HepG2 (cell line): Measurements from ENCODE around the gene MIEF1. TPM values are rescaled to one million over a fixed set of nuclear protein-coding genes. Genes with fewer than 3 reads are reported as not detected.
A peak's percentile ranks its signal among the peaks of the same experiment; 100 is the strongest.

Experiments used
- BORCS8-MEF2B ChIP-seq: sonication (generic); formaldehyde crosslinking; IDR thresholded peaks from 2 replicates; pipeline ENCODE4 v1.8.0; 2022; ENCODE audit warnings: mild to moderate bottlenecking, missing genetic modification reagents
- HNRNPUL1 ChIP-seq: fragments of 200-400 bp; formaldehyde crosslinking; IDR thresholded peaks from 2 replicates; pipeline ENCODE4 v1.6.1; 2017; ENCODE audit warnings: low read depth, mild to moderate bottlenecking, low read length, moderate library complexity
- JUN ChIP-seq: sonication (generic); formaldehyde crosslinking; IDR thresholded peaks from 2 replicates; pipeline ENCODE4 v1.4.0; 2020; ENCODE audit warnings: mild to moderate bottlenecking, missing genetic modification reagents
- JUND ChIP-seq: sonication (generic); formaldehyde crosslinking; IDR thresholded peaks from 2 replicates; pipeline ENCODE4 v1.8.0; 2022; ENCODE audit warnings: mild to moderate bottlenecking, missing genetic modification reagents
- MTF1 ChIP-seq: sonication (generic); formaldehyde crosslinking; IDR thresholded peaks from 2 replicates; pipeline ENCODE4 v1.5.0; 2020; ENCODE audit warnings: missing genetic modification reagents
- MYNN ChIP-seq: sonication (generic); formaldehyde crosslinking; IDR thresholded peaks from 2 replicates; pipeline ENCODE4 v1.4.0; 2020; ENCODE audit warnings: mild to moderate bottlenecking, low read depth, missing genetic modification reagents
- NFYC ChIP-seq: IDR thresholded peaks from 2 replicates; pipeline ENCODE4 v1.6.1; 2016; ENCODE audit warnings: missing genetic modification reagents, missing compliant biosample characterization
- REL ChIP-seq: sonication (generic); formaldehyde crosslinking; conservative IDR thresholded peaks from 2 replicates; pipeline ENCODE4 v1.8.0; 2022; ENCODE audit warnings: mild to moderate bottlenecking, missing genetic modification reagents, moderate library complexity
- SAFB2 ChIP-seq: sonication (generic); formaldehyde crosslinking; IDR thresholded peaks from 2 replicates; pipeline ENCODE4 v1.5.1; 2020; ENCODE audit warnings: missing genetic modification reagents, low read depth, mild to moderate bottlenecking, borderline replicate concordance
- SMYD3 ChIP-seq: sonication (generic); formaldehyde crosslinking; IDR thresholded peaks from 2 replicates; pipeline ENCODE4 v1.8.1; 2023; ENCODE audit warnings: mild to moderate bottlenecking, missing genetic modification reagents
- SUZ12 ChIP-seq: fragments of 150-350 bp; IDR thresholded peaks from 2 replicates; pipeline ENCODE4 v1.6.1; 2014; ENCODE audit warnings: low read depth, low read length
- TBL1XR1 ChIP-seq: fragments of 150-350 bp; IDR thresholded peaks from 2 replicates; pipeline ENCODE4 v1.6.1; 2014; ENCODE audit warnings: borderline replicate concordance, low read length; ENCODE audit not compliant: partially characterized antibody
- THAP11 ChIP-seq: IDR thresholded peaks from 2 replicates; pipeline ENCODE4 v1.6.1; 2016; ENCODE audit warnings: missing biosample characterization, missing genetic modification reagents
- WIZ ChIP-seq: sonication (generic); formaldehyde crosslinking; IDR thresholded peaks from 2 replicates; pipeline ENCODE4 v1.5.1; 2020; ENCODE audit warnings: mild to moderate bottlenecking, missing genetic modification reagents
- YY1 ChIP-seq: IDR thresholded peaks from 2 replicates; pipeline ENCODE4 v1.6.1; 2011; ENCODE audit warnings: low read length, low read depth, moderate library complexity, mild to moderate bottlenecking; ENCODE audit not compliant: insufficient read depth, insufficient replicate concordance
- ZNF121 ChIP-seq: sonication (generic); formaldehyde crosslinking; IDR thresholded peaks from 2 replicates; pipeline ENCODE4 v1.5.0; 2020; ENCODE audit warnings: mild to moderate bottlenecking, missing genetic modification reagents
- ZNF230 ChIP-seq: sonication (generic); formaldehyde crosslinking; IDR thresholded peaks from 2 replicates; pipeline ENCODE4 v1.4.0; 2020; ENCODE audit warnings: mild to moderate bottlenecking, missing genetic modification reagents
- ZNF569 ChIP-seq: sonication (generic); formaldehyde crosslinking; IDR thresholded peaks from 2 replicates; pipeline ENCODE4 v1.5.0; 2020; ENCODE audit warnings: mild to moderate bottlenecking, missing genetic modification reagents, moderate library complexity, borderline replicate concordance
- ZNF605 ChIP-seq: sonication (generic); formaldehyde crosslinking; IDR thresholded peaks from 2 replicates; pipeline ENCODE4 v1.8.0; 2022; ENCODE audit warnings: mild to moderate bottlenecking, missing genetic modification reagents
- ZNF678 ChIP-seq: sonication (generic); formaldehyde crosslinking; IDR thresholded peaks from 2 replicates; pipeline ENCODE4 v1.4.0; 2020; ENCODE audit warnings: mild to moderate bottlenecking, missing genetic modification reagents
- ZNF773 ChIP-seq: sonication (generic); formaldehyde crosslinking; IDR thresholded peaks from 2 replicates; pipeline ENCODE4 v1.4.0; 2020; ENCODE audit warnings: missing genetic modification reagents, borderline replicate concordance
- polyA plus RNA-seq, 8 experiments: library from polyadenylated mRNA; depleted of rRNA in 3 of 8; stranded (reverse) in 7 of 8; unstranded in 1 of 8; fragments of >200 nt; fragmentation: Illumina TruSeq in 4 of 8; extraction: Trizol in 4 of 8; gene quantifications; 2 replicates each; pipeline versions ENCODE4 v1.2.1 to v1.2.3, GENCODE V29; 2011 to 2016; ENCODE audit warnings: low read depth in 4 of 8, missing spikeins in 1 of 8, mixed read lengths in 1 of 8; ENCODE audit not compliant: insufficient read depth in 1 of 8
- total RNA-seq, 5 experiments: library from RNA; depleted of rRNA; stranded (reverse); fragments of >200 nt; fragmentation: Illumina TruSeq; extraction: Trizol; gene quantifications; 2 replicates each; pipeline ENCODE4 v1.2.3, GENCODE V29; 2016; ENCODE audit warnings: low read depth in 1 of 5
- TF ChIP-seq, protein P1 (sequence below): sonication (generic); formaldehyde crosslinking; conservative IDR thresholded peaks from 2 replicates; pipeline ENCODE4 v1.8.1; 2023; ENCODE audit warnings: missing genetic modification reagents
- TF ChIP-seq, protein P2 (sequence below): sonication (generic); formaldehyde crosslinking; IDR thresholded peaks from 2 replicates; pipeline ENCODE4 v1.5.0; 2020; ENCODE audit warnings: mild to moderate bottlenecking, missing genetic modification reagents
- TF ChIP-seq, protein P3 (sequence below): sonication (generic); formaldehyde crosslinking; conservative IDR thresholded peaks from 2 replicates; pipeline ENCODE4 v1.4.0; 2020; ENCODE audit warnings: missing genetic modification reagents
- TF ChIP-seq, protein P4 (sequence below): sonication (generic); formaldehyde crosslinking; IDR thresholded peaks from 2 replicates; pipeline ENCODE4 v1.9.0; 2022; ENCODE audit warnings: low read depth, missing genetic modification reagents

Gene MIEF1
- total and polyA plus RNA-seq, 2 of the 13 experiments (the other 11 are each of a cell fraction or from before 2014, with no cell fraction given), result 21.7 to 34.8 TPM

DNA sequence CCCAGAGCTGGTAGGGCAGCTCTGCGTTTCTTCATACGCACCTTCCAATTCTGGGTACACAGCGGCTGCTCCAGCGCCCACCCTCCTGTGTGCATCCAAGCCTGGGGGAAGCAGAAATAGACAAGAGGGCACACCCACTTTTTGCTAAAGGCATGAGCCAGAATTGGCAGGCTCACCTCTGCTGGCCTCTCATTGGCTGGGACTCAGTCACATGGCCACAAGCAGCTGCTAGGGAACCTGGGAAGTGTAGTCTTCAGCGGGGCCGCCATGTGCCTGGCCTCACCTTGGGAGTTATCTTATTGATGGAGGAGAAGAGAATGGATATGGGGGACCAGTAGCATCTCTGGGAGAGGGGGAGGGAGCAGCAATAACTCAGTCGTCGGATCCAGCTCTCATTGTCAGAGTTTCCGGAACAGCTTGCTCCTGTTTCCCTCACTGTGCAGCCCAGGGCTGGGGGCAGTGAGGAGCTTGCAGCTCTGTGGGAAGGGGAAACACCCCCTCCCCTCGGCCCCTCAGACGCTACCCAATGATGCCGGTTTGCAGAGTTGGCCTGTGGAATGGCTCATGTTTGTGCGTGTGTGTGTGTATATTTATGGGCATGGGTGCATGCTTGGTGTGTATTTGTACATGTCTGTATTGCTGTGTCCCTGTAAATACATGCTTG is 11.8 kb upstream of the MIEF1 start (continued):
- no peak for TF ChIP-seq HNRNPUL1
- TF ChIP-seq JUN (CRISPR knock-in tag), result no peak
- no peak for TF ChIP-seq REL
- peak; percentile 22; the same call in 1 of the 2 replicates for TF ChIP-seq BORCS8-MEF2B (CRISPR knock-in tag)
- TF ChIP-seq, protein P1, sequence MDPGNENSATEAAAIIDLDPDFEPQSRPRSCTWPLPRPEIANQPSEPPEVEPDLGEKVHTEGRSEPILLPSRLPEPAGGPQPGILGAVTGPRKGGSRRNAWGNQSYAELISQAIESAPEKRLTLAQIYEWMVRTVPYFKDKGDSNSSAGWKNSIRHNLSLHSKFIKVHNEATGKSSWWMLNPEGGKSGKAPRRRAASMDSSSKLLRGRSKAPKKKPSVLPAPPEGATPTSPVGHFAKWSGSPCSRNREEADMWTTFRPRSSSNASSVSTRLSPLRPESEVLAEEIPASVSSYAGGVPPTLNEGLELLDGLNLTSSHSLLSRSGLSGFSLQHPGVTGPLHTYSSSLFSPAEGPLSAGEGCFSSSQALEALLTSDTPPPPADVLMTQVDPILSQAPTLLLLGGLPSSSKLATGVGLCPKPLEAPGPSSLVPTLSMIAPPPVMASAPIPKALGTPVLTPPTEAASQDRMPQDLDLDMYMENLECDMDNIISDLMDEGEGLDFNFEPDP (CRISPR knock-in tag), result no peak
- peak; percentile 99 for TF ChIP-seq THAP11 (CRISPR knock-in tag)
- TF ChIP-seq JUND, result no peak
- TF ChIP-seq ZNF569 (CRISPR knock-in tag), result no peak
- no peak for TF ChIP-seq MTF1 (CRISPR knock-in tag)
- no peak for TF ChIP-seq MYNN
- TF ChIP-seq ZNF121 (CRISPR knock-in tag), result no peak
- TF ChIP-seq, protein P2, sequence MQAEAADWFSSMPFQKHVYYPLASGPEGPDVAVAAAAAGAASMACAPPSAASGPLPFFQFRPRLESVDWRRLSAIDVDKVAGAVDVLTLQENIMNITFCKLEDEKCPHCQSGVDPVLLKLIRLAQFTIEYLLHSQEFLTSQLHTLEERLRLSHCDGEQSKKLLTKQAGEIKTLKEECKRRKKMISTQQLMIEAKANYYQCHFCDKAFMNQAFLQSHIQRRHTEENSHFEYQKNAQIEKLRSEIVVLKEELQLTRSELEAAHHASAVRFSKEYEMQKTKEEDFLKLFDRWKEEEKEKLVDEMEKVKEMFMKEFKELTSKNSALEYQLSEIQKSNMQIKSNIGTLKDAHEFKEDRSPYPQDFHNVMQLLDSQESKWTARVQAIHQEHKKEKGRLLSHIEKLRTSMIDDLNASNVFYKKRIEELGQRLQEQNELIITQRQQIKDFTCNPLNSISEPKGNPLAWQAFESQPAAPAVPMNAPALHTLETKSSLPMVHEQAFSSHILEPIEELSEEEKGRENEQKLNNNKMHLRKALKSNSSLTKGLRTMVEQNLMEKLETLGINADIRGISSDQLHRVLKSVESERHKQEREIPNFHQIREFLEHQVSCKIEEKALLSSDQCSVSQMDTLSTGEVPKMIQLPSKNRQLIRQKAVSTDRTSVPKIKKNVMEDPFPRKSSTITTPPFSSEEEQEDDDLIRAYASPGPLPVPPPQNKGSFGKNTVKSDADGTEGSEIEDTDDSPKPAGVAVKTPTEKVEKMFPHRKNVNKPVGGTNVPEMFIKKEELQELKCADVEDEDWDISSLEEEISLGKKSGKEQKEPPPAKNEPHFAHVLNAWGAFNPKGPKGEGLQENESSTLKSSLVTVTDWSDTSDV (CRISPR knock-in tag), result no peak
- TF ChIP-seq SUZ12, result peak; percentile 62
- no peak for TF ChIP-seq ZNF230 (CRISPR knock-in tag)
- TF ChIP-seq WIZ (CRISPR knock-in tag), result no peak
- TF ChIP-seq ZNF605, result no peak
- peak; percentile 59; the same call in 1 of the 2 replicates for TF ChIP-seq ZNF773 (CRISPR knock-in tag)
- TF ChIP-seq, protein P3, sequence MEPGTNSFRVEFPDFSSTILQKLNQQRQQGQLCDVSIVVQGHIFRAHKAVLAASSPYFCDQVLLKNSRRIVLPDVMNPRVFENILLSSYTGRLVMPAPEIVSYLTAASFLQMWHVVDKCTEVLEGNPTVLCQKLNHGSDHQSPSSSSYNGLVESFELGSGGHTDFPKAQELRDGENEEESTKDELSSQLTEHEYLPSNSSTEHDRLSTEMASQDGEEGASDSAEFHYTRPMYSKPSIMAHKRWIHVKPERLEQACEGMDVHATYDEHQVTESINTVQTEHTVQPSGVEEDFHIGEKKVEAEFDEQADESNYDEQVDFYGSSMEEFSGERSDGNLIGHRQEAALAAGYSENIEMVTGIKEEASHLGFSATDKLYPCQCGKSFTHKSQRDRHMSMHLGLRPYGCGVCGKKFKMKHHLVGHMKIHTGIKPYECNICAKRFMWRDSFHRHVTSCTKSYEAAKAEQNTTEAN (CRISPR knock-in tag), result no peak
- peak; percentile 91 for TF ChIP-seq YY1
- no peak for TF ChIP-seq TBL1XR1
- TF ChIP-seq ZNF678 (CRISPR knock-in tag), result no peak
- TF ChIP-seq SAFB2, result no peak
- peak; percentile 91 for TF ChIP-seq NFYC
- TF ChIP-seq, protein P4, sequence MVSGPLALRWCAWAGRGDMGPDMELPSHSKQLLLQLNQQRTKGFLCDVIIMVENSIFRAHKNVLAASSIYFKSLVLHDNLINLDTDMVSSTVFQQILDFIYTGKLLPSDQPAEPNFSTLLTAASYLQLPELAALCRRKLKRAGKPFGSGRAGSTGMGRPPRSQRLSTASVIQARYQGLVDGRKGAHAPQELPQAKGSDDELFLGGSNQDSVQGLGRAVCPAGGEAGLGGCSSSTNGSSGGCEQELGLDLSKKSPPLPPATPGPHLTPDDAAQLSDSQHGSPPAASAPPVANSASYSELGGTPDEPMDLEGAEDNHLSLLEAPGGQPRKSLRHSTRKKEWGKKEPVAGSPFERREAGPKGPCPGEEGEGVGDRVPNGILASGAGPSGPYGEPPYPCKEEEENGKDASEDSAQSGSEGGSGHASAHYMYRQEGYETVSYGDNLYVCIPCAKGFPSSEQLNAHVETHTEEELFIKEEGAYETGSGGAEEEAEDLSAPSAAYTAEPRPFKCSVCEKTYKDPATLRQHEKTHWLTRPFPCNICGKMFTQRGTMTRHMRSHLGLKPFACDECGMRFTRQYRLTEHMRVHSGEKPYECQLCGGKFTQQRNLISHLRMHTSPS (CRISPR knock-in tag), result no peak
- no peak for TF ChIP-seq SMYD3 (CRISPR knock-in tag)
